ENCODE data around the gene SMC3. TPM values are rescaled to one million over a fixed set of nuclear protein-coding genes. Genes with fewer than 3 reads are reported as not detected.
"Not testable (repeated sequence)": the region's sequence is repeated elsewhere in the genome, so short reads cannot be mapped to it uniquely, and the experiment has no call there.

SMC3 gene
- total RNA-seq, 1 donor from 2014 or later = 29.8 TPM

DNA sequence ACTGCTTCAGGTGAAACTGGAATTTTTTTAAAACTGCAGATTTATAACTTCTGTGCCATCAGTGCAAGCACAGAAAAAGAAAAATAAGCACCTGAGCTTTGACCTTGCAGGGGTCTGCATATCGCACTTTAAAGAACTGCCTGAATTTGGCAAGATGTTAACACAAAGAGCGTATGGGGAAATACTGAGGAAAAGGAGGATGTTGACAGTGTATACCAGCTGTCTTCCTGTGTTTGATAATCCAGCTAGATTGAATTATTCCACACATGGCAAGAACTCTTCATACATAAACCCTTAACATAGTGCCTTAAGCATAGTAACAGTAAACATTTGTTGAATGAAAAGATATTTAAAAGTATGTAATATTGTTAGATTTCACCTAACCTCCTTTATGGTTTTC lies 30.0 kb downstream of the SMC3 start:
- H3K36me3 ChIP-seq = peaks cover 74% of the 10 kb centered on the region
- H3K27me3 ChIP-seq = no peaks in the 10 kb centered on the region
- H3K9me3 ChIP-seq = no peaks in the 10 kb centered on the region
- no peak for DNase-seq
- no peak overlapping the region for H3K4me3 ChIP-seq
- H3K27ac ChIP-seq = no peak overlapping the region
- ATAC-seq = no peak
- TF ChIP-seq, protein P1, sequence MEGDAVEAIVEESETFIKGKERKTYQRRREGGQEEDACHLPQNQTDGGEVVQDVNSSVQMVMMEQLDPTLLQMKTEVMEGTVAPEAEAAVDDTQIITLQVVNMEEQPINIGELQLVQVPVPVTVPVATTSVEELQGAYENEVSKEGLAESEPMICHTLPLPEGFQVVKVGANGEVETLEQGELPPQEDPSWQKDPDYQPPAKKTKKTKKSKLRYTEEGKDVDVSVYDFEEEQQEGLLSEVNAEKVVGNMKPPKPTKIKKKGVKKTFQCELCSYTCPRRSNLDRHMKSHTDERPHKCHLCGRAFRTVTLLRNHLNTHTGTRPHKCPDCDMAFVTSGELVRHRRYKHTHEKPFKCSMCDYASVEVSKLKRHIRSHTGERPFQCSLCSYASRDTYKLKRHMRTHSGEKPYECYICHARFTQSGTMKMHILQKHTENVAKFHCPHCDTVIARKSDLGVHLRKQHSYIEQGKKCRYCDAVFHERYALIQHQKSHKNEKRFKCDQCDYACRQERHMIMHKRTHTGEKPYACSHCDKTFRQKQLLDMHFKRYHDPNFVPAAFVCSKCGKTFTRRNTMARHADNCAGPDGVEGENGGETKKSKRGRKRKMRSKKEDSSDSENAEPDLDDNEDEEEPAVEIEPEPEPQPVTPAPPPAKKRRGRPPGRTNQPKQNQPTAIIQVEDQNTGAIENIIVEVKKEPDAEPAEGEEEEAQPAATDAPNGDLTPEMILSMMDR (IDR thresholded peaks at IDR 0.05) = no peak
- intact Hi-C loops (cut with DNase I) = no loop called here
- H3K4me1 ChIP-seq = no peaks in the 10 kb centered on the region

DNA sequence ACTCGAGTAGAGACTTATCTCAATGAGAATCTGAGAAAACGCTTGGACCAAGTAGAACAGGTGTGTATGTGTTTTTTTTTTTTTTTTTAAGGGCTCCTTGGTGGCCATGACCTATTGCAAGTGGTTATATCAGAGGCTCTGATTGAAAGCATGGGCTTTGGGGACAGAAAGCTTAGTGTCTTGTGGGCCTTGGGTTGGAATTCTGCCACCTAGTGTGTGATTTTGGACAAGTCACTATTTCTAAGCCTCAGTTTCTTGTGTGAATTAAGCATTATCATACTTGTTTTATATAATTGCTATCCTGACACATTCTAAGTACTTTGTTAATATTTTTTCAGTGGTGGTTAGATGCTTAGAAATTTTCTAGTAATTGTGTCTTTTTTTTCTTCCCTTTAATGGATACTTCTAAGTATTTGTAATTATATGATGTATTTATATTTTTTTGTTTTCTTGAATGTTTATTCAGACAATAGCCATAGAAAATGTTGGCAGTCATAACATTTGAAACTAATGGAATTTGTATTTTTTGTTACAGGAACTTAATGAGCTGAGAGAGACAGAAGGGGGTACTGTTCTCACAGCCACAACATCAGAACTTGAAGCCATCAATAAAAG lies 33.1 kb downstream of the SMC3 start:
- TF ChIP-seq, protein P1 (IDR thresholded peaks at IDR 0.05) = peak; percentile 40
- no peaks in the 10 kb centered on the region for H3K27me3 ChIP-seq
- DNase-seq = no peak
- intact Hi-C loops (cut with DNase I) = no loop called here
- H3K36me3 ChIP-seq = peaks cover 79% of the 10 kb centered on the region
- no peaks in the 10 kb centered on the region for H3K4me1 ChIP-seq
- no peak overlapping the region for H3K4me3 ChIP-seq
- ATAC-seq = no peak
- no peak overlapping the region for H3K27ac ChIP-seq
- no peaks in the 10 kb centered on the region for H3K9me3 ChIP-seq

- no peaks in the 10 kb centered on the region for H3K27me3 ChIP-seq
- no peak overlapping the region for H3K4me3 ChIP-seq
- TF ChIP-seq, protein P1 (IDR thresholded peaks at IDR 0.05) = no peak
- H3K4me1 ChIP-seq = no peaks in the 10 kb centered on the region
- ATAC-seq (no peak), DNase-seq (no peak)
- no peak overlapping the region for H3K27ac ChIP-seq
- intact Hi-C loops (cut with DNase I) = no loop called here
- no peaks in the 10 kb centered on the region for H3K9me3 ChIP-seq
- H3K36me3 ChIP-seq = peaks cover 86% of the 10 kb centered on the region
These were observed 34.1 kb downstream of the SMC3 start for GRCh38 chr10:110601581-110601980.

DNA sequence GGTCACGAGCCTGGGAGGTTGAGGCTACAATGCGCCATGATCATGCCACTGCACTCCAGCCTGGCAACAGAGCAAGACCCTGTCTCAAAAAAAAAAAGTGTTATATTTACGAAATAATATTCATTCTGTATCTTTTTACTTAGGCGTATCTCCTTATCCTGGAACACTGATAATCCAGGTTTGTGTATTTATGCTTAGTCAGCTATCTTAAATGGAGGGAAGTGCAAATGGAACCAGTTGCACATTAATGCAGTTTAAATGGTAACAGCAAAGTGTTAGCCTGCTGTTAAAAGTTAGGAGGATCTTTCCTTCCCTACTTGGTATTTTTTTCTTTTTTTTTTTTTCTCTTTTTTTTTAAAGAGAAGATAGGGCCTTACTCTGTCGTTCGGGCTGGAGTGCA lies 40.6 kb downstream of the SMC3 start:
- no peak overlapping the region for H3K27ac ChIP-seq
- TF ChIP-seq, protein P1 (IDR thresholded peaks at IDR 0.05) = no peak
- intact Hi-C loops (cut with DNase I) = no loop called here
- no peak for DNase-seq
- ATAC-seq = no peak
- peaks cover 32% of the 10 kb centered on the region for H3K36me3 ChIP-seq
- H3K9me3 ChIP-seq = no peaks in the 10 kb centered on the region
- H3K27me3 ChIP-seq = no peaks in the 10 kb centered on the region
- H3K4me3 ChIP-seq = no peak overlapping the region
- H3K4me1 ChIP-seq = no peaks in the 10 kb centered on the region

DNA sequence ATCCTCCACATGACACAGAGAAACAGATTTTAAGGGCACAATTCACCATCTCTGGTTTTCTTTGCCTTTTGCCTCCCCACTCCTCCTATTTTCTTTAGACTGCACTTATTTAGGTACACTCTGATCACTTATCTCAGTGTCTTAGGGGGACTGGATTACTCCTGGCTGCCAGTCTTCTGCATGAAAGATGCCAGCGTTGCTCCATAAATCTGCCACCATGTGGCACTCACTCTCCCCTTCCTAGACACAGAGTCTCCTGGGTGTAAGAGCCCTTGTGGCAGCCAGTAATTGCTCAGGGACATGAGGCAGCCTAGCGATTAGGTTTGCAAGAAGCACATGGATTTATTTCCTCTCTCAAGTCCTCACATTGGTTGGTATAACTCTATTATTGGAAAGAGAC lies 42.1 kb downstream of the SMC3 start:
- Histone ChIP-seq H3K27me3 (no peaks in the 10 kb centered on the region), H3K36me3 (peaks cover 17% of the 10 kb centered on the region), H3K9me3 (no peaks in the 10 kb centered on the region), H3K27ac (no peak overlapping the region), H3K4me1 (no peaks in the 10 kb centered on the region), H3K4me3 (no peak overlapping the region)
- DNase-seq = no peak
- peak; percentile 38 for ATAC-seq
- TF ChIP-seq, protein P1 (IDR thresholded peaks at IDR 0.05) = no peak
- intact Hi-C loops (cut with DNase I) = no loop called here

- Histone ChIP-seq H3K4me3 (no peak overlapping the region), H3K9me3 (no peaks in the 10 kb centered on the region), H3K27ac (no peak overlapping the region), H3K27me3 (no peaks in the 10 kb centered on the region), H3K36me3 (peaks cover 10% of the 10 kb centered on the region), H3K4me1 (no peaks in the 10 kb centered on the region)
- ATAC-seq = peak; percentile 85
- no peak for DNase-seq
- intact Hi-C loops (cut with DNase I) = no loop called here
- TF ChIP-seq, protein P1 (IDR thresholded peaks at IDR 0.05) = peak; percentile 86
These were observed 42.8 kb downstream of the SMC3 start for GRCh38 chr10:110610308-110610774.

DNA sequence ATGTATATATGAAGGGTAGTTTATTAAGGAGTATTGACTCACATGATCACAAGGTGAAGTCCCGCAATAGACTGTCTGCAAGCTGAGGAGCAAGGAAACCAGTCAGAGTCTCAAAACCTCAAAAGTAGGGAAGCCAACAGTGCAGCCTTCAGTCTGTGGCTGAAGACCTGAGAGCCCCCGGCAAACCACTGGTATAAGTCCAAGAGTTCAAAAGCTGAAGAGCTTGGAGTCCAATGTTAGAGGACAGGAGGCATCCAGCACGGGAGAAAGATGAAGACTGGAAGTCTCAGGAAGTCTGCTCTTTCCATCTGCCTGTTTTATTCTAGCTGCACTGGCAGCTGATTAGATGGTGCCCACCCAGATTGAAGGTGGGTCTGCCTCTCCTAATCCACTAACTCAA lies 43.3 kb downstream of the SMC3 start:
- H3K4me1 ChIP-seq; H3K4me3 ChIP-seq; H3K9me3 ChIP-seq; DNase-seq; H3K36me3 ChIP-seq; H3K27me3 ChIP-seq; H3K27ac ChIP-seq; intact Hi-C loops (cut with DNase I); ATAC-seq: not testable (repeated sequence)

All from upper lobe of right lung (tissue), 1 donor.